T-cell (primary cell): ENCODE data around the gene BIN2. TPM values are rescaled to one million over a fixed set of nuclear protein-coding genes. Genes with fewer than 3 reads are reported as not detected.
A peak's percentile ranks its signal among the peaks of the same experiment; 100 is the strongest.

Source experiments
- ATAC-seq, 4 experiments: fragments of 200-7000 bp in 3 of 4; fragments of 150-1000 bp in 1 of 4; cut with Tn5 transposase; replicated peaks in 1 of 4; 1 replicate in 3 of 4; 2 replicates in 1 of 4; pipeline ENCODE4 v1.10.0; 2021; ENCODE audit warnings: moderate library complexity in 3 of 4, mild to moderate bottlenecking in 2 of 4, moderate number of reproducible peaks in 1 of 4
- CTCF ChIA-PET, 2 donors: fragments of 300-600 bp; sonication (Branson Sonifier 250); formaldehyde crosslinking; loops; one replicate each; lab custom pipeline; 2022; ENCODE audit warnings: antibody characterized with exemption in 2 of 2; lab: Charles Lee
- POLR2A ChIA-PET, 2 donors: fragments of 300-600 bp; sonication (Branson Sonifier 250); formaldehyde crosslinking; loops; one replicate each; lab custom pipeline; 2022; ENCODE audit warnings: antibody characterized with exemption in 2 of 2; lab: Charles Lee
- DNase-seq, 35 experiments: peaks; one replicate each; pipeline versions ENCODE4 v3.0.0 to v3.0.0-alpha.2; 2013 to 2023
- H3K27ac ChIP-seq: one replicate; pipeline ENCODE4 v1.5.1; 2013; ENCODE audit warnings: low read length
- H3K27me3 ChIP-seq, 2 experiments: replicated peaks in 1 of 2; 1 replicate in 1 of 2; 2 replicates in 1 of 2; pipeline versions ENCODE4 v1.6.1 to v1.7.0; 2013; ENCODE audit warnings: low read length in 1 of 2, mixed read lengths in 1 of 2; ENCODE audit not compliant: control insufficient read depth in 2 of 2, insufficient read depth in 2 of 2; ENCODE audit errors: extremely low read depth in 1 of 2
- H3K36me3 ChIP-seq, 2 donors: 1 replicate in 1 of 2; 2 replicates in 1 of 2; pipeline versions ENCODE4 v1.6.1 to v1.7.0; 2013; ENCODE audit warnings: low read length in 1 of 2; ENCODE audit not compliant: control insufficient read depth in 2 of 2, insufficient read depth in 1 of 2; ENCODE audit errors: extremely low read depth in 1 of 2
- H3K4me1 ChIP-seq, 2 experiments: 1 replicate in 1 of 2; 2 replicates in 1 of 2; pipeline versions ENCODE4 v1.6.1 to v1.7.0; 2013; ENCODE audit warnings: low read length in 2 of 2, mixed read lengths in 1 of 2; ENCODE audit not compliant: insufficient read depth in 2 of 2, control insufficient read depth in 1 of 2; ENCODE audit errors: extremely low read depth in 1 of 2
- H3K4me3 ChIP-seq, 2 donors: 1 replicate in 1 of 2; 2 replicates in 1 of 2; pipeline versions ENCODE4 v1.5.1 to v1.7.0; 2013; ENCODE audit warnings: mild to moderate bottlenecking in 2 of 2, low read length in 1 of 2, moderate library complexity in 1 of 2; ENCODE audit not compliant: control insufficient read depth in 1 of 2; ENCODE audit errors: extremely low read depth in 1 of 2
- H3K9me3 ChIP-seq: 2 replicates; pipeline ENCODE4 v1.7.0; 2013
- H3K27ac Mint-ChIP-seq, 2 donors: one replicate each; pipeline ENCODE4 v1.8.0; 2020 to 2021; ENCODE audit warnings: mild to moderate bottlenecking in 2 of 2, mixed read lengths in 2 of 2
- H3K27me3 Mint-ChIP-seq, 2 donors: one replicate each; pipeline ENCODE4 v1.8.0; 2021 to 2022; ENCODE audit warnings: mixed read lengths in 2 of 2
- H3K36me3 Mint-ChIP-seq: one replicate; pipeline ENCODE4 v1.8.0; 2021; ENCODE audit warnings: mixed read lengths
- H3K4me1 Mint-ChIP-seq, 3 donors: one replicate each; pipeline ENCODE4 v1.8.0; 2020 to 2022; ENCODE audit warnings: mixed read lengths in 3 of 3, mild to moderate bottlenecking in 1 of 3
- H3K4me3 Mint-ChIP-seq, 3 donors: one replicate each; pipeline ENCODE4 v1.8.0; 2020 to 2022; ENCODE audit warnings: mild to moderate bottlenecking in 3 of 3, mixed read lengths in 3 of 3, moderate library complexity in 3 of 3
- H3K9me3 Mint-ChIP-seq, 3 donors: one replicate each; pipeline ENCODE4 v1.8.0; 2020 to 2022; ENCODE audit warnings: mixed read lengths in 3 of 3
- WGBS: methylation state at CpG from one replicate; pipeline ENCODE4 v1.1.5; 2013; ENCODE audit warnings: missing lambda C conversion rate; ENCODE audit not compliant: insufficient coverage; 5-methylcytosine and 5-hydroxymethylcytosine counted together
- total RNA-seq, 35 experiments: library from RNA in 6 of 35; stranded (reverse) in 6 of 35; fragments of 120-200 nt in 1 of 35; gene quantifications; one replicate each; pipeline versions ENCODE4 v1.2.1 to v1.2.4 and lab custom pipeline; 2013 to 2026

The BIN2 gene
- total RNA-seq, 5 donors from 2014 or later (not counting 1 experiment from before 2014, with no cell fraction given) = 196 to 240 (median 202) TPM

DNA sequence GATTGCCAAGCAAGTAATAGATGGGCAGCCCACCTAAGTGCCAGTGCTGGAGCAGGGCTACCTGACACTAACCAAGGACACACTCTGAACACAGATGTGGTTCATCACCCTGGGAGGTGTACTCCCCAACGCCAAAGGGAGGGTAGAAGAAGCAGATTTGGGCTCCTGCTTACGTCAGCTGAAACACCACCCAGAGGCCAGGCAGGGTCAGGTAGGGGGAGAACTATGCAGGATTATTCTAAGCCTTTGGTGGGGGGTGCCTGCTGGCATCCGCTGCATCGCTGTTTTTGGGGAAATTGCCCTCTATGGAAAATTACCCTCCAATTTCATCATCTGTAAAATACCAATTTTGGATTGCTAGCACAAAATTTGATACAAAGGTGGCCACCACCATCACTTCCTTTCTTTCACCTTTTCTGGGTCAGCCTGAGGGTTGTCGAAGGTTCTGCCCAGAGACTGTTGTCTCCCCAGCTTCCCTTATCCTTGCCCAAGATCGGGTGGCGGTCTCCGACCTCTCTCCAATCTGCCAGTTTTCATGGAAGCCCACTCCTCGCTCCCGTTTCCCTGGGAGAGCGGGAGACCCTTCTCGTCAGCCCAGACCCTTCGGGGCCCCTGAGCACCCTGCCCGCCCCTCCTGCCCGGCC, 535 bp downstream of the BIN2 start:
- ATAC-seq (peak; percentile 32 to 75 (median 51)), DNase-seq (peak; percentile 30 to 81 (median 60))
- H3K36me3 ChIP-seq = peaks cover 0 to 7% of the 10 kb centered on the region in 2 donors
- H3K4me3 Mint-ChIP-seq = peak overlapping the region; percentile 96 to 98 (median 96)
- POLR2A ChIA-PET = interaction anchor here in 1 of 2 donors (1.0 kb wide), 1 partner anchor 83 kb away, joined by 3 read pairs; no protein-coding TSS in a partner anchor
- peak overlapping the region; percentile 98 for H3K27ac Mint-ChIP-seq
- peak overlapping the region; percentile 93 for H3K27ac ChIP-seq
- H3K4me1 ChIP-seq = peaks cover 51 to 86% of the 10 kb centered on the region in 2 experiments
- peaks cover 90 to 93% (median 91%) of the 10 kb centered on the region in 3 donors for H3K4me1 Mint-ChIP-seq
- no peaks in the 10 kb centered on the region for H3K27me3 Mint-ChIP-seq
- H3K4me3 ChIP-seq = peak overlapping the region; percentile 78 to 87
- no peaks in the 10 kb centered on the region for H3K27me3 ChIP-seq
- H3K36me3 Mint-ChIP-seq = peaks cover 26% of the 10 kb centered on the region
- no peaks in the 10 kb centered on the region for H3K9me3 Mint-ChIP-seq
- CTCF ChIA-PET = interaction anchor here (0.6 to 3.4 kb wide), 4 partner anchors 15 to 46 kb away, joined by 3 to 20 read pairs (median 7); no protein-coding TSS in a partner anchor
- H3K9me3 ChIP-seq = no peaks in the 10 kb centered on the region
- 0% methylated on average over 11 of the region's 15 CpGs for WGBS

DNA sequence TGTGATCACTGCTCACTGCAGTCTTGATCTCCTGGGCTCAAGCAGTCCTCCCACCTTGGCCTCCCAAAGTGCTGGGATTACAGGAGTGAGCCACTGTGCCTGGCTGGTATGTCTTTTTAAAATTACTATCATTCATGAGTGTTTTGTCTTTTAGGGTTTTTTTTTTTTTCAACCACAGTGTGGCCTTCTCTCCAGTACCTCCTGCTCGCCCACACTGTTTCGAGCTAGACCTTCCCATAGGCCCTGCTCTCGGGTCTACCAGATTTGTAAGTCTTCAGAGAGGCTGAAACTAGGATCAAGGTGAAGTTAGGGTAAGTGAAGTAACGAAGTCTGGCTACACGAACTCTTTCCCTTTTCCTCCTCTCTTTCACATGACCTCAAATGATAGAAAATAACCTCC, 1.5 kb downstream of the BIN2 start:
- DNase-seq = no peak
- no peak for ATAC-seq
- H3K27ac Mint-ChIP-seq = peak overlapping the region; percentile 98
- H3K4me3 Mint-ChIP-seq = peak overlapping the region; percentile 96 to 98 (median 96)
- WGBS = 0% methylated on average over 1 of the region's 5 CpGs
- Histone ChIP-seq H3K9me3 (no peaks in the 10 kb centered on the region), H3K4me3 (peak overlapping the region; percentile 78 to 87), H3K4me1 (peaks cover 46 to 86% of the 10 kb centered on the region in 2 experiments), H3K27me3 (no peaks in the 10 kb centered on the region), H3K27ac (peak overlapping the region; percentile 93), H3K36me3 (peaks cover 0 to 10% of the 10 kb centered on the region in 2 donors)
- H3K27me3 Mint-ChIP-seq = no peaks in the 10 kb centered on the region
- H3K4me1 Mint-ChIP-seq = peaks cover 89 to 95% (median 90%) of the 10 kb centered on the region in 3 donors
- peaks cover 30% of the 10 kb centered on the region for H3K36me3 Mint-ChIP-seq
- CTCF ChIA-PET = interaction anchor here (0.6 to 3.4 kb wide), 3 partner anchors 16 to 19 kb away, joined by 6 to 20 read pairs (median 10); no protein-coding TSS in a partner anchor
- POLR2A ChIA-PET = interaction anchor here (0.6 to 1.0 kb wide), 3 partner anchors 82 to 313 kb away, joined by 3 to 6 read pairs (median 3); partner anchors contain the start of gene POU6F1 (in 1 of the 2)
- no peaks in the 10 kb centered on the region for H3K9me3 Mint-ChIP-seq

DNA sequence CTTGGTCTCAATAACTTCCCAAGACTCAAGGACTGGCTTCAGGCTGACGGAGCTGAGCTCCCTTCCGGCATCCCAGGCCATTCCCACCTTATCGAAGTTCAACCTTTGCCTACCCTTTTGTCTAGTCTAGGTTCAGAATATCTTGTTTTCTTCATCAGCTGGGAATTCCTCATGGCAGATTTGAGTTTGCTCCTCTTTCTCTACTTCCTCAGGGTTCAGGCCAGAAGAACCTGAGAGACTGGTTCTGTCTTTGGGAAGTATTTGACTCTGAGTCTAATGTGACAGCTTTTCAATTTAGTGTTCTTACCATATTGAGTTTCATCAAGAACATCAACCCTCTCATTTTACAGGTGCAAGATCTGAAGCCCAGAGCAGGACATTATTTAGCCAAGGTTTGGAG, 2.1 kb downstream of the BIN2 start:
- Histone ChIP-seq H3K27me3 (no peaks in the 10 kb centered on the region), H3K27ac (peak overlapping the region; percentile 93), H3K4me1 (peaks cover 48 to 86% of the 10 kb centered on the region in 2 experiments), H3K4me3 (peak overlapping the region; percentile 78 to 87), H3K36me3 (peaks cover 0 to 10% of the 10 kb centered on the region in 2 donors), H3K9me3 (no peaks in the 10 kb centered on the region)
- 100% methylated on average over 1 of the region's 3 CpGs for WGBS
- Mint-ChIP-seq H3K4me3 (peak overlapping the region; percentile 96 to 98 (median 96)), H3K4me1 (peaks cover 88 to 96% (median 89%) of the 10 kb centered on the region in 3 donors), H3K27ac (peak overlapping the region; percentile 98), H3K36me3 (peaks cover 30% of the 10 kb centered on the region), H3K27me3 (no peaks in the 10 kb centered on the region), H3K9me3 (no peaks in the 10 kb centered on the region)
- DNase-seq (no peak), ATAC-seq (no peak)
- ChIA-PET CTCF (interaction anchor here (0.6 to 3.4 kb wide), 3 partner anchors 19 to 818 kb away, joined by 3 to 20 read pairs (median 3); no protein-coding TSS in a partner anchor), POLR2A (interaction anchor here in 1 of 2 donors (1.1 kb wide), 1 partner anchor 8 kb away, joined by 3 read pairs; no protein-coding TSS in a partner anchor)

DNA sequence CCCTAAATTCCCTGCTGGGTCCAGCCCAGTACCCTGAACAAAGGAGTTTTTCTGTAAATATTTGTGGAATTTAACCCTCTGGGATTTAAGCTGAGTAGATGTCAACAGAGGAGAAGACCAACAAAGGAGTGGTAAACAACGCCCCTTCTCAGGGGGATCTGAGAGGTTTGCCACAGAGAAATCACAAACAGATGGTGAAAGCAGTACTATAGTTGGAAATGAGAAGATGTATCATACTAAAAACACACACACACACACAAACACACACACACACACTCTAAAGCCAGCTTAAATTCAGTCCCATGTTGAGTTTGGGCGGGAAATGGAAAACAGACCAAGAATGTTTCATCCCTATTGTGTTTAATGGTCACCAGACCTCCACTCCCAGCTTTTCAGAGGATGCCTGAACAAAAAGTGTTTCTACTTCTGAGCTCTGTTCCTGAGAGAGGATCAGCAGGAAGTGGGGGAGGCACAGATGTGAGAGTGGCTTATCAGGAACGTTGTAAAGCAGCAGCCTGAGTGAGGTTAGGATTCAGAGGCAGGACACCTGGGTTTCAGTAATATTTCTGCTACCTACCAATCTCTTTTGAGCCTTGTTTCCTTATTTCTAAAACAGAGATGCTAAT, 3.2 kb downstream of the BIN2 start:
- peak in 1 of 35 experiments; percentile 41 for DNase-seq

DNA sequence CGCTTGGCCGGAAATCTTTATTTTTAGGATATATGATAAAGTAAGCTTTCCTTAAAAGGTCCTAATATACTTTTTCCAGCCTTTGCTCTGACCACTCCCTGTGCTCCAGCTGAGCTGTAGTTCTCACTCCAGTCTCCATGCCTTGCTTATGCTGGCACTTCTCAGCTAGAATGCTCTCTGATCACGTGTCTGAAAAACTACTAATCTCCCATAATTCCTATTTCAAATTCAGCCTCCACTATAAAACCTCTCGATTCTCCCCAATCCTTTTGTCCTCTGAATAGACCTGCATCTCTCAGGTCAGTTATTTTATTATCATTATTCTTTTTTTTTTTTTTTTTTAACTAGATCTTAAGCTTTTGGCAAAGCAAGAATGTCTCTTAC, 3.7 kb downstream of the BIN2 start:
- no peak for ATAC-seq
- H3K9me3 Mint-ChIP-seq = no peaks in the 10 kb centered on the region
- Histone ChIP-seq H3K27me3 (no peaks in the 10 kb centered on the region), H3K36me3 (peaks cover 0 to 20% of the 10 kb centered on the region in 2 donors), H3K9me3 (no peaks in the 10 kb centered on the region), H3K27ac (peak overlapping the region; percentile 93), H3K4me1 (peaks cover 47 to 86% of the 10 kb centered on the region in 2 experiments), H3K4me3 (peak overlapping the region; percentile 17 to 78)
- no peaks in the 10 kb centered on the region for H3K27me3 Mint-ChIP-seq
- H3K27ac Mint-ChIP-seq = peak overlapping the region; percentile 98
- ChIA-PET POLR2A (interaction anchor here (0.6 to 2.1 kb wide), 6 partner anchors 10 to 555 kb away, joined by 3 to 12 read pairs (median 8); no protein-coding TSS in a partner anchor), CTCF (interaction anchor here (0.5 to 3.4 kb wide), 11 partner anchors 9 to 1917 kb away, joined by 3 to 20 read pairs (median 5); partner anchors contain the start of gene POU6F1 (in 1 of the 2))
- peaks cover 86 to 93% (median 86%) of the 10 kb centered on the region in 3 donors for H3K4me1 Mint-ChIP-seq
- H3K4me3 Mint-ChIP-seq = peak overlapping the region; percentile 96 to 98 (median 96)
- DNase-seq = no peak
- H3K36me3 Mint-ChIP-seq = peaks cover 39% of the 10 kb centered on the region
- 57% methylated on average over 1 of the region's 4 CpGs for WGBS

More for the DNA sequence above, 3.2 kb downstream of the BIN2 start:
- no CpG with 5 or more reads among the region's 3 CpGs for WGBS
- Mint-ChIP-seq H3K4me1 (peaks cover 85 to 96% (median 86%) of the 10 kb centered on the region in 3 donors), H3K9me3 (no peaks in the 10 kb centered on the region), H3K4me3 (peak overlapping the region; percentile 96 to 98 (median 96)), H3K36me3 (peaks cover 35% of the 10 kb centered on the region), H3K27me3 (no peaks in the 10 kb centered on the region), H3K27ac (peak overlapping the region; percentile 98)
- Histone ChIP-seq H3K4me1 (peaks cover 47 to 86% of the 10 kb centered on the region in 2 experiments), H3K27me3 (no peaks in the 10 kb centered on the region), H3K9me3 (no peaks in the 10 kb centered on the region), H3K27ac (peak overlapping the region; percentile 93), H3K36me3 (peaks cover 0 to 15% of the 10 kb centered on the region in 2 donors), H3K4me3 (peak overlapping the region; percentile 51 to 78)
- no peak for ATAC-seq
- ChIA-PET CTCF (interaction anchor here (0.6 to 3.4 kb wide), 11 partner anchors 9 to 831 kb away, joined by 3 to 20 read pairs (median 4); partner anchors contain the start of gene POU6F1 (in 1 of the 2)), POLR2A (interaction anchor here (0.5 to 2.1 kb wide), 6 partner anchors 9 to 554 kb away, joined by 3 to 9 read pairs (median 6); no protein-coding TSS in a partner anchor)
